Uterine smooth muscle cell (primary cell): ENCODE results near the gene PEAK3. TPM values are rescaled to one million over a fixed set of nuclear protein-coding genes. Genes with fewer than 3 reads are reported as not detected.

Source experiments
- total RNA-seq: library from RNA; depleted of rRNA; stranded (reverse); fragments of >200 nt; gene quantifications from 2 replicates; pipeline ENCODE4 v1.2.3, GENCODE V29; 2014

The PEAK3 gene
- not detected in 2 replicates for total RNA-seq

GRCh38 chr19:2282062-2282861, at the start of gene PEAK3:
Gene PEAK3 (minus strand): TSS chr19:2282175. CDS start chr19:2280931, 1,244 bp downstream.

GRCh38 chr19:2328401-2329148, 46.6 kb upstream of the PEAK3 start, which contains the start of the genes LSM7 and SPPL2B:
Gene LSM7 (minus strand): TSS chr19:2328586. CDS start chr19:2328566, 20 bp downstream.
Gene SPPL2B (plus strand): TSS chr19:2328684. CDS start chr19:2328710, 26 bp downstream.

DNA sequence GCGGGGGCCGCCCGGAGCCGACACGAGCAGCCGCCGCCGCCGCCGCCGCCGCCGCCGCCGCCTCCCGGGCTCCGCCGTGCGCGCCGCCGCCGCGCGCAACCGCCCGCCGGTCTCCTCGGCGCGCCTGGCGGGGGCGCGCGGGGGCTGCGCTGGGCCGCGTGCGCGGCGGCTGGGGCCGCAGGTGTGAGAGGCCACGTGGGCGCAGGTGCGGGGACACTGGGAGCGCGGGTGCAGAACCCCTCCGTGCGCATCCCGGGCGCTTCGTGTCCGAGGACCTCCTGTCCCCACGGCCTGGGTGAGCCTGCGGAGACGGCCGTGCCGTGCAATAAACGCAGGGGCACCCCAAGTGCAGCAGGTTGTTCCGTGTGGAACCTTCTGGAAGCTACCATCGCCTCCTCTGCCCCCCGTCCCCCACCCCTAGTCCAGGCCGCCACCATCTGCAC, 26.2 kb upstream of the PEAK3 start, which contains the start of gene LINGO3:
LINGO3 (minus strand) TSS at position 41 of the 443 bp plus-strand sequence. CDS start 16,378 bp downstream, outside the sequence.

GRCh38 chr19:2255982-2256685, 25.8 kb downstream of the PEAK3 start, which contains the start of gene JSRP1:
Gene JSRP1 (minus strand): TSS chr19:2256417. CDS start chr19:2255314, 1,103 bp downstream.

GRCh38 chr19:2249010-2249866, 32.7 kb downstream of the PEAK3 start, which contains the start of gene AMH:
Gene AMH (plus strand): TSS chr19:2249323. CDS start chr19:2249333, 10 bp downstream.

GRCh38 chr19:2236314-2237050, 45.5 kb downstream of the PEAK3 start, which contains the start of the genes PLEKHJ1 and SF3A2:
Gene PLEKHJ1 (minus strand): TSS chr19:2236329. CDS start chr19:2236248, 81 bp downstream.
Gene SF3A2 (plus strand): TSS chr19:2236824. CDS start chr19:2243419, 6,595 bp downstream.

Other genes starting within 250 kb of the PEAK3 start
- 68.3 and 189 TPM in 2 replicates for gene MKNK2, start 230.9 kb downstream of the PEAK3 start, total RNA-seq
- gene MOB3A, start 185.8 kb downstream of the PEAK3 start, total RNA-seq = 33.5 and 36.7 TPM in 2 replicates
- gene IZUMO4, start 185.3 kb downstream of the PEAK3 start, total RNA-seq = 0.89 and 2.1 TPM in 2 replicates
- 109 and 150 TPM in 2 replicates for gene AP3D1, start 130.6 kb downstream of the PEAK3 start, total RNA-seq
- gene DOT1L, start 118.2 kb downstream of the PEAK3 start, total RNA-seq = 5.4 and 9.4 TPM in 2 replicates
- 61.1 and 68.4 TPM in 2 replicates for gene PLEKHJ1, start 45.8 kb downstream of the PEAK3 start, total RNA-seq
- 31.4 and 40.7 TPM in 2 replicates for gene SF3A2, start 45.4 kb downstream of the PEAK3 start, total RNA-seq
- gene AMH, start 32.9 kb downstream of the PEAK3 start, total RNA-seq = 0.66 and 1.6 TPM in 2 replicates
- gene JSRP1, start 25.8 kb downstream of the PEAK3 start, total RNA-seq = not detected in 2 replicates
- under 0.01 TPM in 1 of 2 replicates, not detected in the other for gene LINGO3, start 26.0 kb upstream of the PEAK3 start, total RNA-seq
- 115 and 162 TPM in 2 replicates for gene LSM7, start 46.4 kb upstream of the PEAK3 start, total RNA-seq
- gene SPPL2B, start 46.5 kb upstream of the PEAK3 start, total RNA-seq = 38.5 and 39.9 TPM in 2 replicates
- gene TMPRSS9, start 78.1 kb upstream of the PEAK3 start, total RNA-seq = not detected in 2 replicates
- 36.2 and 46.6 TPM in 2 replicates for gene TIMM13, start 145.4 kb upstream of the PEAK3 start, total RNA-seq
- 100 and 208 TPM in 2 replicates for gene LMNB2, start 174.8 kb upstream of the PEAK3 start, total RNA-seq
- gene GADD45B, start 194.0 kb upstream of the PEAK3 start, total RNA-seq = 22.2 and 31.1 TPM in 2 replicates